PC-9 (cell line): ENCODE results near the gene ABR.
"Not testable (repeated sequence)": the region's sequence is repeated elsewhere in the genome, so short reads cannot be mapped to it uniquely, and the experiment has no call there.

ENCODE experiments used
- EZH2 ChIP-seq: fragments of 200-600 bp; sonication (generic); IDR thresholded peaks from 2 replicates; pipeline ENCODE4 v1.8.0; 2017; ENCODE audit warnings: antibody characterized with exemption, low read depth
- TF ChIP-seq, protein P1 (sequence below): fragments of 200-600 bp; sonication (generic); conservative IDR thresholded peaks from 2 replicates; pipeline ENCODE4 v1.6.1; 2017; ENCODE audit warnings: mixed run types, antibody characterized with exemption, mild to moderate bottlenecking, moderate library complexity

GRCh38 chr17:1152582-1152981, 27.2 kb downstream of the ABR start:
- TF ChIP-seq, protein P1, sequence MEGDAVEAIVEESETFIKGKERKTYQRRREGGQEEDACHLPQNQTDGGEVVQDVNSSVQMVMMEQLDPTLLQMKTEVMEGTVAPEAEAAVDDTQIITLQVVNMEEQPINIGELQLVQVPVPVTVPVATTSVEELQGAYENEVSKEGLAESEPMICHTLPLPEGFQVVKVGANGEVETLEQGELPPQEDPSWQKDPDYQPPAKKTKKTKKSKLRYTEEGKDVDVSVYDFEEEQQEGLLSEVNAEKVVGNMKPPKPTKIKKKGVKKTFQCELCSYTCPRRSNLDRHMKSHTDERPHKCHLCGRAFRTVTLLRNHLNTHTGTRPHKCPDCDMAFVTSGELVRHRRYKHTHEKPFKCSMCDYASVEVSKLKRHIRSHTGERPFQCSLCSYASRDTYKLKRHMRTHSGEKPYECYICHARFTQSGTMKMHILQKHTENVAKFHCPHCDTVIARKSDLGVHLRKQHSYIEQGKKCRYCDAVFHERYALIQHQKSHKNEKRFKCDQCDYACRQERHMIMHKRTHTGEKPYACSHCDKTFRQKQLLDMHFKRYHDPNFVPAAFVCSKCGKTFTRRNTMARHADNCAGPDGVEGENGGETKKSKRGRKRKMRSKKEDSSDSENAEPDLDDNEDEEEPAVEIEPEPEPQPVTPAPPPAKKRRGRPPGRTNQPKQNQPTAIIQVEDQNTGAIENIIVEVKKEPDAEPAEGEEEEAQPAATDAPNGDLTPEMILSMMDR, result not testable (repeated sequence)
- not testable (repeated sequence) for TF ChIP-seq EZH2
